Neural cell (in vitro differentiated cells): ENCODE measurements around the gene POLR3E.

ENCODE experiments used
- EP300 ChIP-seq: fragments of 450-650 bp; conservative IDR thresholded peaks from 2 replicates; pipeline ENCODE4 v1.6.1; 2014; ENCODE audit warnings: antibody characterized with exemption, mild to moderate bottlenecking, moderate library complexity; ENCODE audit not compliant: poor library complexity, severe bottlenecking
- EZH2 ChIP-seq: fragments of 200-600, 300-800 bp; shearing (Covaris generic), sonication (generic); IDR thresholded peaks from 2 replicates; pipeline ENCODE4 v1.6.1; 2014; ENCODE audit warnings: antibody characterized with exemption, low read length, borderline replicate concordance, mild to moderate bottlenecking; ENCODE audit not compliant: insufficient read depth, poor library complexity, severe bottlenecking
- POLR2AphosphoS5 ChIP-seq: IDR thresholded peaks from 2 replicates; pipeline ENCODE4 v1.6.1; 2012
- TF ChIP-seq, protein P1 (sequence below): fragments of 450-650 bp; IDR thresholded peaks from 2 replicates; pipeline ENCODE4 v1.5.1; 2014; ENCODE audit warnings: antibody characterized with exemption, mild to moderate bottlenecking, moderate library complexity; ENCODE audit not compliant: poor library complexity, severe bottlenecking
- TF ChIP-seq, protein P2 (sequence below): IDR thresholded peaks from 2 replicates; pipeline ENCODE4 v1.6.1; 2012; ENCODE audit warnings: borderline replicate concordance

DNA sequence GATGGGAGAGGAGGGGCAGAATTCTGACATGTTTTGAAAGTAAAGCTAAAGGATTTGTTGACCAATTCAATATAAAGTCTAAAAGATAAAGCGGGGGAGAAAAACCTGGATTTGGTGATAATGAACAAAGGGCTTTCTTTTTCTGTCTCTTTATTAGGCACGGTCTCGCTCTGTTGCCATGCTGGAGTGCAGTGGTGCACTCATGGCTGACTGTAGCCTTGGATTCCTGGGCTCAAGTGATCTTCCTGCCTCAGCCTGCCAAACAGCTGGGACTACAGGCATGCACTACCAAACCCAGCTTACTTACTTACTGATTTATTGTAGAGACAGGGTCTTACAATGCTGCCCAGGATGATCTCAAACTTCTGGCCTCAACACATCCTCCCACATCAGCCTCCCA is 69.7 kb downstream of the POLR3E start:
- TF ChIP-seq, protein P1, sequence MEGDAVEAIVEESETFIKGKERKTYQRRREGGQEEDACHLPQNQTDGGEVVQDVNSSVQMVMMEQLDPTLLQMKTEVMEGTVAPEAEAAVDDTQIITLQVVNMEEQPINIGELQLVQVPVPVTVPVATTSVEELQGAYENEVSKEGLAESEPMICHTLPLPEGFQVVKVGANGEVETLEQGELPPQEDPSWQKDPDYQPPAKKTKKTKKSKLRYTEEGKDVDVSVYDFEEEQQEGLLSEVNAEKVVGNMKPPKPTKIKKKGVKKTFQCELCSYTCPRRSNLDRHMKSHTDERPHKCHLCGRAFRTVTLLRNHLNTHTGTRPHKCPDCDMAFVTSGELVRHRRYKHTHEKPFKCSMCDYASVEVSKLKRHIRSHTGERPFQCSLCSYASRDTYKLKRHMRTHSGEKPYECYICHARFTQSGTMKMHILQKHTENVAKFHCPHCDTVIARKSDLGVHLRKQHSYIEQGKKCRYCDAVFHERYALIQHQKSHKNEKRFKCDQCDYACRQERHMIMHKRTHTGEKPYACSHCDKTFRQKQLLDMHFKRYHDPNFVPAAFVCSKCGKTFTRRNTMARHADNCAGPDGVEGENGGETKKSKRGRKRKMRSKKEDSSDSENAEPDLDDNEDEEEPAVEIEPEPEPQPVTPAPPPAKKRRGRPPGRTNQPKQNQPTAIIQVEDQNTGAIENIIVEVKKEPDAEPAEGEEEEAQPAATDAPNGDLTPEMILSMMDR = no peak
- TF ChIP-seq, protein P2, sequence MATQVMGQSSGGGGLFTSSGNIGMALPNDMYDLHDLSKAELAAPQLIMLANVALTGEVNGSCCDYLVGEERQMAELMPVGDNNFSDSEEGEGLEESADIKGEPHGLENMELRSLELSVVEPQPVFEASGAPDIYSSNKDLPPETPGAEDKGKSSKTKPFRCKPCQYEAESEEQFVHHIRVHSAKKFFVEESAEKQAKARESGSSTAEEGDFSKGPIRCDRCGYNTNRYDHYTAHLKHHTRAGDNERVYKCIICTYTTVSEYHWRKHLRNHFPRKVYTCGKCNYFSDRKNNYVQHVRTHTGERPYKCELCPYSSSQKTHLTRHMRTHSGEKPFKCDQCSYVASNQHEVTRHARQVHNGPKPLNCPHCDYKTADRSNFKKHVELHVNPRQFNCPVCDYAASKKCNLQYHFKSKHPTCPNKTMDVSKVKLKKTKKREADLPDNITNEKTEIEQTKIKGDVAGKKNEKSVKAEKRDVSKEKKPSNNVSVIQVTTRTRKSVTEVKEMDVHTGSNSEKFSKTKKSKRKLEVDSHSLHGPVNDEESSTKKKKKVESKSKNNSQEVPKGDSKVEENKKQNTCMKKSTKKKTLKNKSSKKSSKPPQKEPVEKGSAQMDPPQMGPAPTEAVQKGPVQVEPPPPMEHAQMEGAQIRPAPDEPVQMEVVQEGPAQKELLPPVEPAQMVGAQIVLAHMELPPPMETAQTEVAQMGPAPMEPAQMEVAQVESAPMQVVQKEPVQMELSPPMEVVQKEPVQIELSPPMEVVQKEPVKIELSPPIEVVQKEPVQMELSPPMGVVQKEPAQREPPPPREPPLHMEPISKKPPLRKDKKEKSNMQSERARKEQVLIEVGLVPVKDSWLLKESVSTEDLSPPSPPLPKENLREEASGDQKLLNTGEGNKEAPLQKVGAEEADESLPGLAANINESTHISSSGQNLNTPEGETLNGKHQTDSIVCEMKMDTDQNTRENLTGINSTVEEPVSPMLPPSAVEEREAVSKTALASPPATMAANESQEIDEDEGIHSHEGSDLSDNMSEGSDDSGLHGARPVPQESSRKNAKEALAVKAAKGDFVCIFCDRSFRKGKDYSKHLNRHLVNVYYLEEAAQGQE = no peak
- TF ChIP-seq EZH2 (no peak), EP300 (no peak), POLR2AphosphoS5 (no peak)
